H9 (cell line): Measurements from ENCODE around the gene RALGDS. TPM values are rescaled to one million over a fixed set of nuclear protein-coding genes. Genes with fewer than 3 reads are reported as not detected.

Source experiments
- DNase-seq: peaks from one replicate; pipeline ENCODE4 v3.0.0-alpha.2; 2017
- H2AFZ ChIP-seq: one replicate; pipeline ENCODE4 v1.6.1; 2013; ENCODE audit warnings: mild to moderate bottlenecking, low read length, control low read depth, moderate library complexity
- H2AK5ac ChIP-seq: 2 replicates; pipeline ENCODE4 v1.6.1; 2013; ENCODE audit warnings: low read length, control low read depth, mixed read lengths; ENCODE audit not compliant: insufficient read length
- H2BK120ac ChIP-seq: one replicate; pipeline ENCODE4 v1.6.1; 2013; ENCODE audit warnings: low read depth, mild to moderate bottlenecking, low read length, control low read depth, inconsistent platforms; ENCODE audit not compliant: poor library complexity, severe bottlenecking
- H2BK12ac ChIP-seq: 2 replicates; pipeline ENCODE4 v1.6.1; 2013; ENCODE audit warnings: low read length, control low read depth, mixed read lengths, low read depth; ENCODE audit not compliant: insufficient read length
- H2BK15ac ChIP-seq: 2 replicates; pipeline ENCODE4 v1.6.1; 2013; ENCODE audit warnings: low read depth, low read length, control low read depth
- H2BK20ac ChIP-seq: one replicate; pipeline ENCODE4 v1.6.1; 2013; ENCODE audit warnings: low read depth, mild to moderate bottlenecking, low read length, control low read depth, inconsistent platforms; ENCODE audit not compliant: poor library complexity, severe bottlenecking
- H2BK5ac ChIP-seq: 2 replicates; pipeline ENCODE4 v1.6.1; 2013; ENCODE audit warnings: low read length, control low read depth, mixed read lengths; ENCODE audit not compliant: insufficient read length
- H3K14ac ChIP-seq: 2 replicates; pipeline ENCODE4 v1.6.1; 2013; ENCODE audit warnings: low read length, control low read depth; ENCODE audit not compliant: insufficient read depth
- H3K18ac ChIP-seq: 2 replicates; pipeline ENCODE4 v1.6.1; 2013; ENCODE audit warnings: low read depth, mild to moderate bottlenecking, mixed read lengths, low read length, control low read depth; ENCODE audit not compliant: insufficient read length
- H3K23ac ChIP-seq: 2 replicates; pipeline ENCODE4 v1.6.1; 2013; ENCODE audit warnings: low read length, control low read depth, mixed read lengths, low read depth; ENCODE audit not compliant: insufficient read length
- H3K23me2 ChIP-seq: 2 replicates; pipeline ENCODE4 v1.6.1; 2013; ENCODE audit warnings: low read depth, mild to moderate bottlenecking, mixed read lengths, low read length, control low read depth; ENCODE audit not compliant: insufficient read length, poor library complexity, severe bottlenecking
- H3K27ac ChIP-seq: 2 replicates; pipeline ENCODE4 v1.5.1; 2013; ENCODE audit warnings: low read length, control low read depth, mixed read lengths, low read depth; ENCODE audit not compliant: insufficient read length
- H3K27me3 ChIP-seq: 2 replicates; pipeline ENCODE4 v1.6.1; 2013; ENCODE audit warnings: low read length, control low read depth, inconsistent platforms; ENCODE audit not compliant: insufficient read depth
- H3K4ac ChIP-seq: 2 replicates; pipeline ENCODE4 v1.6.1; 2013; ENCODE audit warnings: low read depth, mild to moderate bottlenecking, control low read depth, inconsistent platforms, low read length, moderate library complexity
- H3K4me1 ChIP-seq: 2 replicates; pipeline ENCODE4 v1.6.1; 2013; ENCODE audit warnings: low read length, control low read depth, inconsistent platforms; ENCODE audit not compliant: insufficient read depth
- H3K4me2 ChIP-seq: 2 replicates; pipeline ENCODE4 v1.6.1; 2013; ENCODE audit warnings: low read length, control low read depth, mixed read lengths; ENCODE audit not compliant: insufficient read length, insufficient read depth
- H3K56ac ChIP-seq: 2 replicates; pipeline ENCODE4 v1.6.1; 2013; ENCODE audit warnings: low read depth, mild to moderate bottlenecking, mixed read lengths, low read length, control low read depth; ENCODE audit not compliant: insufficient read length
- H3K79me1 ChIP-seq: 2 replicates; pipeline ENCODE4 v1.6.1; 2013; ENCODE audit warnings: low read depth, mild to moderate bottlenecking, moderate library complexity, low read length, control low read depth, inconsistent platforms; ENCODE audit not compliant: insufficient read depth, poor library complexity, severe bottlenecking
- H3K79me2 ChIP-seq: 2 replicates; pipeline ENCODE4 v1.6.1; 2013; ENCODE audit warnings: low read length, control low read depth, inconsistent platforms; ENCODE audit not compliant: insufficient read depth
- H3K9ac ChIP-seq: 2 replicates; pipeline ENCODE4 v1.6.1; 2013; ENCODE audit warnings: low read length, control low read depth, mixed read lengths; ENCODE audit not compliant: insufficient read length; ENCODE audit errors: extremely low read depth
- H3K9me3 ChIP-seq: one replicate; pipeline ENCODE4 v1.6.1; 2013; ENCODE audit warnings: low read depth, low read length, inconsistent platforms; ENCODE audit not compliant: control insufficient read depth
- H3T11ph ChIP-seq: one replicate; pipeline ENCODE4 v1.6.1; 2013; ENCODE audit warnings: mild to moderate bottlenecking, low read length, control low read depth, inconsistent platforms
- H4K20me1 ChIP-seq: one replicate; pipeline ENCODE4 v1.6.1; 2013; ENCODE audit not compliant: control insufficient read depth, insufficient read length, insufficient read depth
- H4K5ac ChIP-seq: 2 replicates; pipeline ENCODE4 v1.6.1; 2013; ENCODE audit warnings: low read depth, mild to moderate bottlenecking, mixed read lengths, low read length, control low read depth; ENCODE audit not compliant: insufficient read length
- H4K8ac ChIP-seq: replicated peaks from 2 replicates; pipeline ENCODE4 v1.6.1; 2013; ENCODE audit warnings: low read length, control low read depth, mixed read lengths, low read depth; ENCODE audit not compliant: insufficient read length
- H4K91ac ChIP-seq: 2 replicates; pipeline ENCODE4 v1.6.1; 2013; ENCODE audit warnings: low read depth, mild to moderate bottlenecking, moderate library complexity, mixed read lengths, low read length, control low read depth; ENCODE audit not compliant: insufficient read length
- H3K27ac Mint-ChIP-seq, 3 experiments: 2 replicates in 2 of 3; 3 replicates in 1 of 3; pipeline ENCODE4 v1.8.0; 2020 to 2021; ENCODE audit warnings: mixed read lengths in 3 of 3, mild to moderate bottlenecking in 1 of 3, moderate library complexity in 1 of 3
- H3K27me3 Mint-ChIP-seq: 2 replicates; pipeline ENCODE4 v1.8.0; 2021; ENCODE audit warnings: low read depth, mild to moderate bottlenecking, moderate library complexity, mixed read lengths
- H3K36me3 Mint-ChIP-seq, 3 experiments: 2 replicates in 2 of 3; 3 replicates in 1 of 3; pipeline ENCODE4 v1.8.0; 2020 to 2021; ENCODE audit warnings: low read depth in 3 of 3, mixed read lengths in 3 of 3; ENCODE audit not compliant: insufficient read depth in 1 of 3
- H3K4me1 Mint-ChIP-seq, 2 experiments: 2 replicates each; pipeline ENCODE4 v1.8.0; 2020; ENCODE audit warnings: mixed read lengths in 2 of 2
- H3K4me3 Mint-ChIP-seq, 2 experiments: 2 replicates in 1 of 2; 3 replicates in 1 of 2; pipeline ENCODE4 v1.8.0; 2020 to 2021; ENCODE audit warnings: mild to moderate bottlenecking in 2 of 2, mixed read lengths in 2 of 2, moderate library complexity in 1 of 2
- H3K9me3 Mint-ChIP-seq, 2 experiments: 2 replicates in 1 of 2; 3 replicates in 1 of 2; pipeline ENCODE4 v1.8.0; 2020; ENCODE audit warnings: mild to moderate bottlenecking in 2 of 2, mixed read lengths in 2 of 2, moderate library complexity in 1 of 2
- WGBS: extraction: QIAGEN DNeasy Blood & Tissue Kit; methylation state at CpG from one replicate; pipeline ENCODE4 v1.1.7; 2013; ENCODE audit warnings: missing lambda C conversion rate, low lambda C conversion rate, mixed read lengths; ENCODE audit not compliant: insufficient read length; ENCODE audit errors: extremely low coverage; 5-methylcytosine and 5-hydroxymethylcytosine counted together
- total RNA-seq: library from RNA; stranded (reverse); gene quantifications from 2 replicates; pipeline ENCODE4 v1.2.1, GENCODE V29; 2021
- TF ChIP-seq, protein P1 (sequence below): fragments of 200-600 bp; sonication (generic); conservative IDR thresholded peaks from 3 replicates; pipeline ENCODE4 v1.8.0; 2021; ENCODE audit warnings: antibody characterized with exemption, mild to moderate bottlenecking

The RALGDS gene
- total RNA-seq, 1 experiment from 2014 or later, result 21.3 TPM

DNA sequence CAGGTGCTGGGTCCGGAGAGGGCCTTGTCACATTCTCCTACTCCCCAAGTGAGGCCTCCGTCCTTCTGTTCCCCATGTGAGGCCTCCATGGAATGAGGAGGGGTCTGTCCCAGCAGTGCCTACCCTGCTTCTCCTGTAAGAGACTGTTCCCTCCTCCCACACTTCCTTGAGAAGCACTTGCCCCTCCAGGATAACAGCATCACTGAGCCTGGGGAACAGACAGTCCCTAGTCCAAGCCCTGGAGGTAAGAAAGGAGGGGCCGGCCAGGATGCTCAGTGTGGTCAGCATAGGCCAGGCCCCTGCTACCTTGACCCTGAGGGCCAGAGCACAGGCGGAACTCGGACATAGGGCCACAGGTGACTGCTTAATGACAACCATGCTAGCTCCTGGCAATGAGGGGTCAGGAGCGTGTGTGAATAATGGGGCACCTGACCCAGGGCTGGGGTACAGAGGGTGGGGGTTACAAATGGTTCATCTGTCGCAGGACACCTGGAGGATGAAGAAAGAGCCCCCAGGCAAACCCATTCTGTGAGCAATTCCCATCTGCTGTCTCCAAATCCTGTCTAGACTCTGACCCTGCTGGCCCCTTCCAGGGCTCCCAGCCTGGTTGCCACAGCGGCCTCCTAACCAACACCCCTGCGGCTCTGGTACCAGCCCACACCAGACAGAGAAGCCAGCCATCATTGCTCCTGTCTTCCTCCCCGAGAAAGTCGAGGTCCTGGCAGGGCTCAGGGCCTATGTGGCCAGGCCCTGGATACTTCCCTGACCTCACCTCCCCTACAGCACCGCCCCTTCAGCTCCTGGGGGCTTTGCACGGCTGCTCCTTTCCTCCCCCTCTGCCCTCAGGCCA, 20.3 kb downstream of the RALGDS start:
- DNase-seq, result no peak
- no peak overlapping the region for H4K91ac ChIP-seq
- H3T11ph ChIP-seq, result no peak overlapping the region
- no peak overlapping the region for H4K5ac ChIP-seq
- no peak overlapping the region for H3K23ac ChIP-seq
- no peak overlapping the region for H3K9ac ChIP-seq
- no peaks in the 10 kb centered on the region; the same call in 1 of the 2 replicates for H3K79me2 ChIP-seq
- H3K27ac ChIP-seq, result no peak overlapping the region
- no peak overlapping the region for H3K18ac ChIP-seq
- H3K79me1 ChIP-seq, result no peaks in the 10 kb centered on the region
- no peak overlapping the region for H2AFZ ChIP-seq
- no peak overlapping the region for H2BK20ac ChIP-seq
- H2BK5ac ChIP-seq, result no peak overlapping the region
- H3K36me3 Mint-ChIP-seq, result peaks cover 48 to 70% (median 61%) of the 10 kb centered on the region in 3 experiments
- no peak overlapping the region for H4K8ac ChIP-seq
- no peaks in the 10 kb centered on the region for H4K20me1 ChIP-seq
- H3K27me3 ChIP-seq, result no peaks in the 10 kb centered on the region
- H2AK5ac ChIP-seq, result no peak overlapping the region
- no peaks in the 10 kb centered on the region for H3K4me1 ChIP-seq
- no peak overlapping the region for H3K4ac ChIP-seq
- no peak overlapping the region for H3K4me3 Mint-ChIP-seq
- H3K27me3 Mint-ChIP-seq, result peaks cover 6% of the 10 kb centered on the region
- H3K56ac ChIP-seq, result no peak overlapping the region
- peaks cover 11 to 13% of the 10 kb centered on the region in 2 experiments for H3K9me3 Mint-ChIP-seq
- H3K23me2 ChIP-seq, result no peaks in the 10 kb centered on the region
- H3K9me3 ChIP-seq, result no peaks in the 10 kb centered on the region
- H2BK120ac ChIP-seq, result no peak overlapping the region
- no peak overlapping the region for H3K27ac Mint-ChIP-seq
- H3K4me1 Mint-ChIP-seq, result peaks cover 0 to under 1% of the 10 kb centered on the region in 2 experiments; a peak in 2 of 4 replicates
- H3K4me2 ChIP-seq, result no peak overlapping the region
- no peak overlapping the region for H2BK15ac ChIP-seq
- TF ChIP-seq, protein P1, sequence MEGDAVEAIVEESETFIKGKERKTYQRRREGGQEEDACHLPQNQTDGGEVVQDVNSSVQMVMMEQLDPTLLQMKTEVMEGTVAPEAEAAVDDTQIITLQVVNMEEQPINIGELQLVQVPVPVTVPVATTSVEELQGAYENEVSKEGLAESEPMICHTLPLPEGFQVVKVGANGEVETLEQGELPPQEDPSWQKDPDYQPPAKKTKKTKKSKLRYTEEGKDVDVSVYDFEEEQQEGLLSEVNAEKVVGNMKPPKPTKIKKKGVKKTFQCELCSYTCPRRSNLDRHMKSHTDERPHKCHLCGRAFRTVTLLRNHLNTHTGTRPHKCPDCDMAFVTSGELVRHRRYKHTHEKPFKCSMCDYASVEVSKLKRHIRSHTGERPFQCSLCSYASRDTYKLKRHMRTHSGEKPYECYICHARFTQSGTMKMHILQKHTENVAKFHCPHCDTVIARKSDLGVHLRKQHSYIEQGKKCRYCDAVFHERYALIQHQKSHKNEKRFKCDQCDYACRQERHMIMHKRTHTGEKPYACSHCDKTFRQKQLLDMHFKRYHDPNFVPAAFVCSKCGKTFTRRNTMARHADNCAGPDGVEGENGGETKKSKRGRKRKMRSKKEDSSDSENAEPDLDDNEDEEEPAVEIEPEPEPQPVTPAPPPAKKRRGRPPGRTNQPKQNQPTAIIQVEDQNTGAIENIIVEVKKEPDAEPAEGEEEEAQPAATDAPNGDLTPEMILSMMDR, result no peak
- H2BK12ac ChIP-seq, result no peak overlapping the region
- WGBS, result no CpG with 5 or more reads among the region's 13 CpGs
- H3K14ac ChIP-seq, result no peak overlapping the region
